K562 (cell line): Measurements from ENCODE around the gene HOXB3. TPM values are rescaled to one million over a fixed set of nuclear protein-coding genes. Genes with fewer than 3 reads are reported as not detected.
A peak's percentile ranks its signal among the peaks of the same experiment; 100 is the strongest.

Experiments used
- BRD9 ChIP-seq: fragments of 450-650 bp; IDR thresholded peaks from 2 replicates; pipeline ENCODE4 v1.6.1; 2018; ENCODE audit warnings: low read depth; ENCODE audit not compliant: partially characterized antibody
- CBX3 ChIP-seq, 2 experiments: IDR thresholded peaks; 1 replicate in 1 of 2; 2 replicates in 1 of 2; pipeline ENCODE4 v1.6.1; 2012; ENCODE audit warnings: inconsistent platforms in 2 of 2, low read length in 2 of 2, borderline replicate concordance in 1 of 2, control low read depth in 1 of 2
- KAT8 ChIP-seq: fragments of 450-650 bp; IDR thresholded peaks from 2 replicates; pipeline ENCODE4 v1.6.1; 2016; ENCODE audit warnings: low read depth, mild to moderate bottlenecking
- NR2C2 ChIP-seq, 2 experiments: fragments of 200-800 bp in 1 of 2; sonication (Bioruptor generic) in 1 of 2; sonication (generic) in 1 of 2; formaldehyde crosslinking in 1 of 2; IDR thresholded peaks; 2 replicates each; pipeline versions ENCODE4 v1.6.1 to v1.8.0; 2016 to 2022; ENCODE audit warnings: mild to moderate bottlenecking in 1 of 2, missing compliant biosample characterization in 1 of 2, missing genetic modification characterization in 1 of 2, missing genetic modification reagents in 1 of 2
- NRF1 ChIP-seq, 2 experiments: fragments of 450-650 bp; IDR thresholded peaks in 1 of 2; conservative IDR thresholded peaks in 1 of 2; 2 replicates each; pipeline ENCODE4 v1.6.1; 2014; ENCODE audit warnings: mild to moderate bottlenecking in 2 of 2
- RAD51 ChIP-seq: fragments of 450-650 bp; IDR thresholded peaks from 2 replicates; pipeline ENCODE4 v1.7.1; 2016; ENCODE audit warnings: low read depth, mild to moderate bottlenecking, borderline replicate concordance
- RNF2 ChIP-seq: sonication (generic); IDR thresholded peaks from 2 replicates; pipeline ENCODE4 v1.6.1; 2016
- TAF1 ChIP-seq: IDR thresholded peaks from 2 replicates; pipeline ENCODE4 v1.6.1; 2011; ENCODE audit warnings: mild to moderate bottlenecking, low read length, moderate library complexity; ENCODE audit not compliant: insufficient read depth, control insufficient read depth, severe bottlenecking; ENCODE audit errors: extremely low read depth
- TAF15 ChIP-seq: fragments of 200-400 bp; formaldehyde crosslinking; IDR thresholded peaks from 2 replicates; pipeline ENCODE4 v1.6.1; 2017; ENCODE audit warnings: mild to moderate bottlenecking, low read depth, low read length, moderate library complexity
- TBL1XR1 ChIP-seq, 2 experiments: IDR thresholded peaks; 2 replicates each; pipeline ENCODE4 v1.6.1; 2012; ENCODE audit warnings: improper control_type of control experiment in 2 of 2, low read length in 2 of 2, mild to moderate bottlenecking in 1 of 2
- TCF3 ChIP-seq: sonication (generic); formaldehyde crosslinking; IDR thresholded peaks from 2 replicates; pipeline ENCODE4 v1.4.0; 2020; ENCODE audit warnings: mild to moderate bottlenecking, missing genetic modification reagents
- ZKSCAN8 ChIP-seq: fragments of 200-800 bp; sonication (Bioruptor generic); IDR thresholded peaks from 2 replicates; pipeline ENCODE4 v1.6.1; 2016; ENCODE audit warnings: missing genetic modification characterization, missing compliant biosample characterization
- polyA plus RNA-seq, 8 experiments: library from polyadenylated mRNA; depleted of rRNA in 4 of 8; stranded (reverse) in 5 of 8; unstranded in 3 of 8; fragments of >200 nt; fragmentation: Nextera tagmentation in 2 of 8; fragmentation: Illumina TruSeq in 1 of 8; extraction: Ambion mirVana in 2 of 8; extraction: Trizol in 1 of 8; gene quantifications; 2 replicates each; pipeline versions ENCODE4 v1.2.1 to v1.2.3, GENCODE V29; 2011 to 2014; ENCODE audit warnings: inconsistent platforms in 1 of 8, missing spikeins in 1 of 8
- total RNA-seq, 7 experiments: library from RNA; depleted of rRNA in 6 of 7; stranded (reverse); fragments of >200 nt in 6 of 7; fragmentation: Illumina TruSeq in 2 of 7; extraction: Trizol in 2 of 7; gene quantifications; 2 replicates each; pipeline versions ENCODE4 v1.2.1 to v1.2.3, GENCODE V29; 2011 to 2021; ENCODE audit warnings: low replicate concordance in 1 of 7
- TF ChIP-seq, protein P1 (sequence below): fragments of 250-450 bp; sonication (Bioruptor Pico); IDR thresholded peaks from 2 replicates; pipeline ENCODE4 v1.5.1; 2021; ENCODE audit warnings: mild to moderate bottlenecking
- TF ChIP-seq, protein P2 (sequence below): fragments of 250-450 bp; sonication (Bioruptor Pico); IDR thresholded peaks from 2 replicates; pipeline ENCODE4 v1.5.0; 2020; ENCODE audit warnings: mild to moderate bottlenecking
- TF ChIP-seq, protein P3 (sequence below): fragments of 250-450 bp; sonication (Bioruptor Pico); IDR thresholded peaks from 2 replicates; pipeline ENCODE4 v1.5.0; 2020; ENCODE audit warnings: mild to moderate bottlenecking, borderline replicate concordance
- TF ChIP-seq, protein P4 (sequence below): sonication (generic); formaldehyde crosslinking; IDR thresholded peaks from 2 replicates; pipeline ENCODE4 v1.8.0; 2022; ENCODE audit warnings: missing genetic modification reagents, mild to moderate bottlenecking, moderate library complexity, borderline replicate concordance
- TF ChIP-seq, protein P5 (sequence below): fragments of 450-650 bp; formaldehyde crosslinking; IDR thresholded peaks from 2 replicates; pipeline ENCODE4 v1.4.0; 2020; ENCODE audit warnings: mild to moderate bottlenecking, moderate library complexity

Gene HOXB3
- total and polyA plus RNA-seq, 9 of the 15 experiments (the other 6 are each of a cell fraction or from before 2014, with no cell fraction given): 2.4 to 41.3 (median 20.2) TPM

DNA sequence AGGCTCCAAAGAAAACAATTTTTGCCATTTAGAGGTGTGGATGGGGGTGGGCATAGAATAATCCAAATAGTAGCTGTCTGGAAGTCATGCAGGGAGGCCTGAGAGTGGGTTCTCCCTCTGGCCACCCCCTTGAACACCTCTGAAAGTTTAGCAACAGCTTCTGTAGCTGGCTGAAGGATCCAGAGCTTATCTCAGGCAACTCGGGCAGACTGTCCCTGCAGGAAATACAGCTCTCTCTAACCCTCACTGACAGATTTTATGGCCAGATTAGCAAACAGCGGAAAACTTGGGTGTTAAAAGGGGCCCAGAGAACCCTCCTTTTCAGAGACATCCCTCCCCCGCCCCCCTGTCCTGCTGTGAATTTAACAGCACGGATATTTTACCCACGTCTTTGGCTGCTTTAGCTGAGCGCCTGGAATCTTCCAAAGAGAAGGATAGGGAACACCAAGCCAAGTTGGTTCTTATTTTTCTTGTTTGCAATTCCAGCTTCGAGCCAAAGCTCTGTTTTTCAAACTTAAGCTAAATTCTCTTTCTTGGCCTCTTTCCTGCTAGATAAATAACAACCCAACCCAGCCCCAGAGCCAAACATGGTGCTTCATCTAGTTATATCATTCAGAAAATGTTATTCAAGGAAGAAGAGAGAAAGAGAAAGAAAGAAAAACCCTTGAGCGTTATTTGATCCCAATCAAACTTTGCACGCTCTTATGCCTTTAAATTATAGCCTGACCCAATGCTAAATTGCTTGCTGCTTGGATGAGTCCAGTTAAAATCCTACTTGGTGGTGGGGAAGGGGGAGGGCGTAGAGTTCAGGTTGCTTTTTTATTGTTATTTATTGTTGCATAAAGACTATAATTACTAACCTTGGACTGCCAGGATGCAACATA, 42.9 kb downstream of the HOXB3 start (continued):
- TF ChIP-seq NRF1 (conservative IDR thresholded peaks at IDR 0.05 in 1 of 2, IDR thresholded peaks at IDR 0.05 in 1 of 2): peak; percentile 27 to 34; a peak in 3 of 4 replicates
- TF ChIP-seq, protein P1, sequence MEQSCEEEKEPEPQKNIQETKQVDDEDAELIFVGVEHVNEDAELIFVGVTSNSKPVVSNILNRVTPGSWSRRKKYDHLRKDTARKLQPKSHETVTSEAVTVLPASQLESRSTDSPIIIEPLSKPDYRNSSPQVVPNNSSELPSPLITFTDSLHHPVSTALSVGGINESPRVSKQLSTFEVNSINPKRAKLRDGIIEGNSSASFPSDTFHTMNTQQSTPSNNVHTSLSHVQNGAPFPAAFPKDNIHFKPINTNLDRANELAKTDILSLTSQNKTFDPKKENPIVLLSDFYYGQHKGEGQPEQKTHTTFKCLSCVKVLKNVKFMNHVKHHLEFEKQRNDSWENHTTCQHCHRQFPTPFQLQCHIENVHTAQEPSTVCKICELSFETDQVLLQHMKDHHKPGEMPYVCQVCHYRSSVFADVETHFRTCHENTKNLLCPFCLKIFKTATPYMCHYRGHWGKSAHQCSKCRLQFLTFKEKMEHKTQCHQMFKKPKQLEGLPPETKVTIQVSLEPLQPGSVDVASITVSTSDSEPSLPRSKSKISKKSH (CRISPR knock-in tag): no peak
- TF ChIP-seq, protein P2, sequence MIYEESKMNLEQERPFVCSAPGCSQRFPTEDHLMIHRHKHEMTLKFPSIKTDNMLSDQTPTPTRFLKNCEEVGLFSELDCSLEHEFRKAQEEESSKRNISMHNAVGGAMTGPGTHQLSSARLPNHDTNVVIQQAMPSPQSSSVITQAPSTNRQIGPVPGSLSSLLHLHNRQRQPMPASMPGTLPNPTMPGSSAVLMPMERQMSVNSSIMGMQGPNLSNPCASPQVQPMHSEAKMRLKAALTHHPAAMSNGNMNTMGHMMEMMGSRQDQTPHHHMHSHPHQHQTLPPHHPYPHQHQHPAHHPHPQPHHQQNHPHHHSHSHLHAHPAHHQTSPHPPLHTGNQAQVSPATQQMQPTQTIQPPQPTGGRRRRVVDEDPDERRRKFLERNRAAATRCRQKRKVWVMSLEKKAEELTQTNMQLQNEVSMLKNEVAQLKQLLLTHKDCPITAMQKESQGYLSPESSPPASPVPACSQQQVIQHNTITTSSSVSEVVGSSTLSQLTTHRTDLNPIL: no peak
- TF ChIP-seq TAF15: no peak
- 0 out of 2 replicates have a peak, but pooled peaks have one; percentile 8 for TF ChIP-seq ZKSCAN8
- TF ChIP-seq, protein P3, sequence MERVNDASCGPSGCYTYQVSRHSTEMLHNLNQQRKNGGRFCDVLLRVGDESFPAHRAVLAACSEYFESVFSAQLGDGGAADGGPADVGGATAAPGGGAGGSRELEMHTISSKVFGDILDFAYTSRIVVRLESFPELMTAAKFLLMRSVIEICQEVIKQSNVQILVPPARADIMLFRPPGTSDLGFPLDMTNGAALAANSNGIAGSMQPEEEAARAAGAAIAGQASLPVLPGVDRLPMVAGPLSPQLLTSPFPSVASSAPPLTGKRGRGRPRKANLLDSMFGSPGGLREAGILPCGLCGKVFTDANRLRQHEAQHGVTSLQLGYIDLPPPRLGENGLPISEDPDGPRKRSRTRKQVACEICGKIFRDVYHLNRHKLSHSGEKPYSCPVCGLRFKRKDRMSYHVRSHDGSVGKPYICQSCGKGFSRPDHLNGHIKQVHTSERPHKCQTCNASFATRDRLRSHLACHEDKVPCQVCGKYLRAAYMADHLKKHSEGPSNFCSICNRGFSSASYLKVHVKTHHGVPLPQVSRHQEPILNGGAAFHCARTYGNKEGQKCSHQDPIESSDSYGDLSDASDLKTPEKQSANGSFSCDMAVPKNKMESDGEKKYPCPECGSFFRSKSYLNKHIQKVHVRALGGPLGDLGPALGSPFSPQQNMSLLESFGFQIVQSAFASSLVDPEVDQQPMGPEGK: no peak
- 0 out of 2 replicates have a peak, but pooled peaks have one; percentile 6 for TF ChIP-seq RAD51
- no peak; a peak in 1 of 3 replicates for TF ChIP-seq CBX3 (IDR thresholded peaks at IDR 0.05; ENCODE audit: borderline replicate concordance in 1 of 2, low read length in 2 of 2)
- TF ChIP-seq, protein P4, sequence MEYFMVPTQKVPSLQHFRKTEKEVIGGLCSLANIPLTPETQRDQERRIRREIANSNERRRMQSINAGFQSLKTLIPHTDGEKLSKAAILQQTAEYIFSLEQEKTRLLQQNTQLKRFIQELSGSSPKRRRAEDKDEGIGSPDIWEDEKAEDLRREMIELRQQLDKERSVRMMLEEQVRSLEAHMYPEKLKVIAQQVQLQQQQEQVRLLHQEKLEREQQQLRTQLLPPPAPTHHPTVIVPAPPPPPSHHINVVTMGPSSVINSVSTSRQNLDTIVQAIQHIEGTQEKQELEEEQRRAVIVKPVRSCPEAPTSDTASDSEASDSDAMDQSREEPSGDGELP (CRISPR knock-in tag): 0 out of 2 replicates have a peak, but pooled peaks have one; percentile 20
- TF ChIP-seq, protein P5, sequence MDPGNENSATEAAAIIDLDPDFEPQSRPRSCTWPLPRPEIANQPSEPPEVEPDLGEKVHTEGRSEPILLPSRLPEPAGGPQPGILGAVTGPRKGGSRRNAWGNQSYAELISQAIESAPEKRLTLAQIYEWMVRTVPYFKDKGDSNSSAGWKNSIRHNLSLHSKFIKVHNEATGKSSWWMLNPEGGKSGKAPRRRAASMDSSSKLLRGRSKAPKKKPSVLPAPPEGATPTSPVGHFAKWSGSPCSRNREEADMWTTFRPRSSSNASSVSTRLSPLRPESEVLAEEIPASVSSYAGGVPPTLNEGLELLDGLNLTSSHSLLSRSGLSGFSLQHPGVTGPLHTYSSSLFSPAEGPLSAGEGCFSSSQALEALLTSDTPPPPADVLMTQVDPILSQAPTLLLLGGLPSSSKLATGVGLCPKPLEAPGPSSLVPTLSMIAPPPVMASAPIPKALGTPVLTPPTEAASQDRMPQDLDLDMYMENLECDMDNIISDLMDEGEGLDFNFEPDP: no peak
- TF ChIP-seq BRD9: no peak
- no peak for TF ChIP-seq NR2C2 (CRISPR knock-in tag; IDR thresholded peaks at IDR 0.05)
- TF ChIP-seq NR2C2 (tag; IDR thresholded peaks at IDR 0.05): no peak
- TF ChIP-seq TBL1XR1 (IDR thresholded peaks at IDR 0.05; ENCODE audit: low read length in 2 of 2): peak in 1 of 2 experiments; percentile 72; a peak in 2 of 4 replicates
- TF ChIP-seq TCF3 (CRISPR knock-in tag): peak; percentile 82
- TF ChIP-seq TAF1: peak; percentile 83
- TF ChIP-seq KAT8: no peak
- TF ChIP-seq RNF2: peak; percentile 97
